SHP77 treated with DMSO at 0.1 percent for 48 hours (cell line): ENCODE results near the gene CACFD1.

Experiments
- DNase-seq: peaks from one replicate; lab custom pipeline; 2025; lab: John Stamatoyannopoulos, UW

CACFD1 gene

GRCh38 chr9:133518200-133518599, 58.4 kb downstream of the CACFD1 start:
- no peak for DNase-seq

DNA sequence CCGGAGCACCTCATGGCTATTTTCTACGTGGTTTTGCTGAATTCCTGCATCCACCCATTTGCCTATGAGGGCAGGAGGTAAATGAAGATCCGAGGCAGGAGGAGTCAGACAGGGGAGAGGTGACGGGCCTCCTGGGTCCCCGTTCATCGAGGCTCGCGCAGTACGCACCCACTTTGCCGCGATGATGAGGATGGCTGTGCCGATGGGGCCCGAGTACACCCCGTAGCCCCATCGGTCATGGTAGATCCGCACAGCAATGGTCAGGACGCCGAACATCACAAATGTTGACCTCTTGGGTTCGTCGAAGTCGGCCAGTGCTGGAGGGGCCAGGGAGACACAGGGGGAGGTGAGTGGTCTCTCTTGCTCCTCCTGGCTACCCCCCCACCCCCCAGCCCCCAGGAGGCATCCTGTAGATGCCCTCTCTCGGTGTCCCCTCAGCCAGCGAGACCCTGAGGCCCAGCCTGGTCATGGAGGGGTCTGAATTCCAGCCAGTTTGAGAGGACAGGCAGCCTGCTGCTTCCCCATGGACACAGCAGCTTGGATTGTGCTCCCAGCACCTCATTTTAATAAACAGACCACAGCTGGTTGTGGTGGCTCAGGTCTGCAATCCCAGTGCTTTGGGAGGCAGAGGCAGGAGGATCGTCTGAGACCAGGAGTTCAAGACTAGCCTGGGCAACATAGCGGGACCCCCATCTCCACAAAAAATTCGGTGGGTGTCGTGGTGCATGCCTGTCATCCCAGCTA, 59.1 kb downstream of the CACFD1 start:
- DNase-seq, result no peak

GRCh38 chr9:133519693-133520092, 59.9 kb downstream of the CACFD1 start:
- no peak for DNase-seq

DNA sequence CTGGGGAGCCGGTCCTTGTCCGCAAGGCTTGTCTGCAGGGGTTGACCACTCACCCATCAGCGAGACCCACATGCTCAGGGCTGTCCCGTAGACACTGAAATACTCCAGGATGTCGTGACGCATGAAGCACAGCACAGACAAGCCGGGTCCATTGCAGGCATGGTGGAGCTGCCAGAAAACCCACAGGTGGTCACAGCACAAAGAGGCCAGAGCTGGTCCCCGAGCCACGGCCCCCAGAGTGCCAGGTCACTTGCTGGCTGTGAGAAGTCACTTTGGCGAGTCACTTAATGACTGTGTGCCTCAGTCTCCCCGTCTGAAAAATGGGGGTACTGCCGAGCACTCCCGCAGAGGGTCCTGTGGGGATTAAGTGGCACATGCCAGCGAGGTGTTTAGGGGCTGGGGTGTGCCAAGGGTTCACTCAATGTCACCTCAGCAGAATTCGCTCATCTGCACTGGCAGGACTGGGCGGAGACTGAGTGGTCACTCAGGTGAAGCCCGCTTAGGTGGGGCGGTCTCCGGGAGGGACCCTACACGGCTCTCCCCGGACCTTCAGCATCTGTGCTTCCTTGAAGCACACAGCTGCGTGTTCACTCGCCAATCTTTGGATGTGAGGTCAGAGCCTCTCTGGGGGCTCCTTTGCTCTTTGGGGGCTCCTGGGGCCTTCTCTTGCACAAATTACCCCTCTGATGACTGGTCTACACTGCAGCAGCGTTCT, 60.5 kb downstream of the CACFD1 start:
- DNase-seq, result no peak
